HG03442 (cell line): ENCODE results near the gene URB1.
"Not testable (repeated sequence)": the region's sequence is repeated elsewhere in the genome, so short reads cannot be mapped to it uniquely, and the experiment has no call there.

ENCODE experiments used
- ATAC-seq: cut with Tn5 transposase; IDR thresholded peaks from one replicate; pipeline ENCODE4 v1.9.1; 2021; ENCODE audit warnings: mild to moderate bottlenecking, moderate library complexity; ENCODE audit not compliant: unreplicated experiment

Gene URB1

DNA sequence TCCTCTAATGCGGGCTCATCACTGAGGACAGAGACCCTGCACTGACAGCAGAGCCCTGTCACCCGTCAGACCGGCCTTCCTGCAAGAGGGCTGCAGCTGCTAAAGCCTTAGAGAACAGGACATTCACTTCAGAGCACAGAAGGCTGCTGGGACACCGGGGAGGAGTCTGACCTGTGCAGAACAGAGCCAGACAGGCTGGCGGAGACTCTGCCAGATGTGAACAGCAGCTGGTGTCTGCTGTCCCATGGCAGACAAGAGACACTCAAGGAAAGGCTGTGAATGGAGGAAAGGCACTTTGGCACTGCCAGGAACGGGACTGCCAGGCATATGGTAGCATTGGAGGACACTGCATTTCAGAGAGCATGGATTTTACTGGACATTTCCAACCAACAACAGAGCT is 72.8 kb downstream of the URB1 start:
- ATAC-seq = no peak

DNA sequence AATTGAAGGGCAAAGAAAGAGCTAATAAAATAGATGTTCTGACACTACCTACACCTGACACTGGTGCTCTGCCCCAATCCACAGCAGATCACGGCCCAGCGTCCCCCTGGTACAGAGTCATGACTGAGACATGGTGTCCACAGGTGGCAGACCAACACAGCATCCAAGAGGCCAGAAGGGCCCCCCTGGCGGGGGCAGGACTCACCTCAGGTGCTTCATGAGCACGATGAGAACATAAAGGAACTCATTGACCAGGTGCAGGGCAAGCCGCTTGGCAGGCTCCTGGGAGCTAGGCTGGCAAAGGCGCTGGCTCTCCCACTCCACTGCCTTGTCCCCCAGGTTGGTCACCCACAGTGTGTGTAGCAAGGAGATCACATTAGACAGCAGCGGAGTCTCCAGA is 73.8 kb downstream of the URB1 start:
- no peak for ATAC-seq

DNA sequence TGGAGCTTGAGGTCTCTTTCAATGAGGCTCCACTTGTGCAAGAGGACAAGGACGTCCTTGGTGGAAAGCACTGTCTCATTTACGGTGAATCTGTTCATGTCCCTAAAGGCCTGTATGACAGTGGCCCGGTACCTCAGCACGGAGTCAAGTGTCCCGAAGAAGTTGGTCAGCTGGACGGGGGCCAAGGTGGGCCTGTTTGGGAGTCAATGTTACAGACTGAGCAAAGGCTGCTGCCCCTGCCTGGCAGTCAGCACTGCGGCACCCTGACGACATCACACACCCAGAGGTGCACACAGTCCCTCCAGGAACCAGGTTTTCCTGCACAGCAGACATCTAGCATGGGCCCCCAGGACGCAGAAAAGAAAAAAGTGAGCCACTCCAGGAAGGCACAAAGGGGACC is 75.1 kb downstream of the URB1 start:
- ATAC-seq = no peak

DNA sequence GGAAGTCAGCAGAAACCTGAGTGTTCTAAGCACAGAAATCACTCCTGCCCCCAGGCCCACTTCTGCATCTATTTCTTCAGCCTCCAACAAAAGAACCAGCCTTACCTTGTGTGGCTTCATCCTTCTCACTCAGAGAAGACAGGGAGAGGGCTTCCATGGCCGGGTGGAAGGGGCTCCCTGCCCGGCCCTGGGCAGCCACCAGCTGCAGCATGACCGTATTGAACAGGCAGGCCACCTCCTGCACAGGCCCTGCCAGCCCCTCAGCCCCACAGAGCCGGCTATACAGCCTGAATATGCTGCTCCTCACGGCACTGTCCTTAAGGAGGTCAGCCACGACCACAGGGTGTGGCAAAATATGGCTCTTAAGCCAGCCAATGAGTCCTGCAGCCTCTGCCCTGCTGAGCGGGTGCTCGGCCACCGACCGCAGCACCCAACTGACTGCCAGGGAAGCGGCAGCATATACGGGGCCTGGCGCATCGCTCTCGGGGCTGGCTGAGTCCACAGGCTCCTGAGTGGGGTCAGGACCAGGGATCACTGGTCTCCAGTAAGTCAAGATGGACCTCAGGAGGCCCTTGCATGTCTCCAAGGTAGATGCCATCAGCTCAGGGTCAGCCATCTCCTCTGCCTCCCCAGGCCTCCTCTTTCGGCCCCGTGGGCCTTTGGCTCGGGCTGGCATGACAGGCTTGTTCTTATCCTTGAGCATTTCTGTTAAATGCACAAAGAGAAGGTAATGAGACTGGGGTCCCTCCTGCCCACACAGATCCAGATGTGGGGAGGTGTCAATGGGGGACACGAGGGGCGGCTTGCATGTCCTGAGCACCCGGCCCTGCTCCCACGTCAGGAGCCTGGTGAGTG is 76.2 kb downstream of the URB1 start:
- no peak for ATAC-seq

DNA sequence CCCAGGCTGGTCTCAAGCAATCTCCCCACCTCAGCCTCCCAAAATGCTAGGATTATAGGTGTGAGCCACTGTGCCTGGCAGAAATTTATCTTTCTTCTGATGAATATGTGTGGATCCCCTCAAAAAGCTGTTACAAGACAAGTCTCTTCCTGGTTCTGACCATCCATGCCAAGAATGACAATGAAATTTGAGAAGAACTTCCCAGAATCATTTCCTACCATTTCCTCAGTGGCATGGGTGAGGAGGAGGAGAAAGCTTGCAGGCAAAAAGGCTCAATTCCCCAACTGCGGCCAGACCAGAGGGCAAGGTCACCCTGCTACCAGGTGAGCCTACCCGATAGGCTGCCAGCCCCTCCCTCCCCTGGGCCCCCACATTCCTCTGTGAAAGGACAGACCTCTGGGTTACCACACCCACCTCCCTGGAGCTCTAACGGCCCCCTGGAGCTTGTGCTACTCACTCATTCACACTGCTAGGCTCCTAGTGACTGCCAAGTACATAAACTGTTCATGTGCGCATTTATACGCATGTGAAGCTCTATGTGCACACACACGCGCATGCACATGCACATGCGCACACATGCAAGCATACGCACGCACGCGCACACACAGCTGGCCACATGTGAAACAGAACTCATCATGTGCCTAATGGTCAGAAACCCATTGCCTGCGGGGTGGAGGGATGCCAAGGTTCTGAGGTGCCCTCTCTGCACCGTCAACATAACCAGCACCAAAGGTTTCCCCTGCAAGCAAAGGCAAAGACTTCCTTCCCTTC is 77.1 kb downstream of the URB1 start:
- ATAC-seq = no peak

DNA sequence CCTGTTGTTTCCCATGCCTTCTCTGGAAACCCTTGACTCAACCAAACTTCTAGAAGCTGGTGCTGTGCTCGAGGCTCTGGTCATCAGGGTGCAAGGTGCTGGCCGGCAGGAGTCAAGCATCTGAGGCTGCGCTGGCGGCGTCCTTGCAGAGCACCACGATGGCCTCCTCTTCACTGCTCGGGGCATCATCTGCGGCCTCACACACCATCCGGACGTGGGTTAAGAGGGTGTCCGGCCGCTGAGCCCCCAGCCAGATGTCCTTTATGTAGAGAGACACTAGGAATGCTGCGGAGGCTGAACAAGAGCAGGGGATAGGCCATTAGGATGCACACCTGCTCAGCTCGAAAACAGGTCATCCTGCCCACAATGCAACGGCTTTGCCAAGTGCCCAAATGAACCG is 78.0 kb downstream of the URB1 start:
- ATAC-seq = no peak

DNA sequence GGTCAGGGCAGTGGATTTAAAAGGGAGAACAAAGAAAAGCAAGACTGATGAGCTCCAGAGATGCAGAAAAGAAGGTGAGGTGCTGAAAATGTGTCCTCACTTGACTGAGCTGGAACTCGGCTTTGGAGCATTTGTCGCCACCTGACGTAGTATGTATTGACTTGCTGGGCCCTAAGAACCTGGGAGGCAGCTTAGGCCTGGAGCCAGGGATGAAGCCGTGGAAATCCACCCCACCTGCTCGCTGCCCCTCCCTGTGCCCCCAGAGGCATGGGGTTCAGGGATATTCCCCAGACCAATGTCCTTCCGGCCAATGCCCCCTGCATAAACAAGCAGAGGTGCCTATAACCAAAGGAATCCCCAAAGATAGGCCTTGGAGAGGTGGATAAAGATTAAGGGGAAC is 79.8 kb downstream of the URB1 start:
- no peak for ATAC-seq

DNA sequence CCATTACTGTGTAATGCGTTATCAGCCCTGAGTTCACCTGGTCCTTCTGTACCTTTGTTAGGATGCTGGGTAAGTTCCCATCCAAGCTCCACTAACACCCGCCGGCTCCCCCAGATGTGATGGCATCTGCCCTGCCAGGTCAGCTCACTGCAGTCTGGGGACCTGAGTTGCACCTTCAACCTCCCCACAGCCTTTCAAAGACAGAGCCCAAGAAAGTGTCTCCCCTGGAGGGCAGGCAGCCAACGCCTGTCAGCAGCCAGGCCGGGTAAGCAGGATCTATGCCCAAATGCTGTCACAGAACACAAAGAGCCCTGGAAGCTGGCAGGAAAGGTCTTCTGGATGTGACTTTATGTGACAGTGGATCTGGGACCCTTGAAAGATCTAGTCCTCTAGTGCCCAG is 80.5 kb downstream of the URB1 start:
- ATAC-seq = no peak

DNA sequence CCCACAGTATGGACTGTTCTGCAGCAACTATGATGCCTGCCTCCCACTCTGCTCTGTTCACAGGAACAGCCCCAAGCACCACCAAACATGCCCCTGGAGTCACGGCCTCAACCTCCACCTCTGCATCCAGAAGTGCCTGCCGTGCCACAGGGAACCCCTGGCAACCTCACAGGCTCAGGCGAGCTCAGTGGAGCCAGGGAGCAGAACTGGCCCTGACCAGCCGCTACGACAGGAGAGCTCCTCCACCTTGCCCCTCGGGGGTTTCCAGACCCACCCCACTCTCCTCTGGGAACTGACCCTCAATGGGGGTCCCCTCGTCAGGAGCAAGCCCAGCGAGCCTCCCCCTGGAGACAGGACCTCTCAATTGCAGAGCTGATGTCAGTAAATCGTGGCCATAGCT is 81.2 kb downstream of the URB1 start:
- no peak for ATAC-seq

DNA sequence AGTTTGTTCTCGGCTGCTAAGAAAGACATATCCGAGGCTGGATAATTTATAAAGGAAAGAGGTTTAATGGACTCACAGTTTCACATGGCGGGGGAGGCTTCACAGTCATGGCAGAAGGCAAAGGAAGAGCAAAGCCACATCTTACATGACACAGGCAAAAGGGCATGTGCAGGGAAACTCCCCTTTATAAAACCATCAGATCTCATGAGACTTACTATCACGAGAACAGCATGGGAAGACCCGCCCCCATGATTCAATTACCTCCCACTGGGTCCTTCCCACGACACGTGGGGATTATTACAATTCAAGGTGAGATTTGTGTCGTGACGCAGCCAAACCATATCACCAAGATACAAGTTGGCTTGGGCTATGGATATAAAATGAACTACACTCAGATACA is 81.8 kb downstream of the URB1 start:
- ATAC-seq = not testable (repeated sequence)

DNA sequence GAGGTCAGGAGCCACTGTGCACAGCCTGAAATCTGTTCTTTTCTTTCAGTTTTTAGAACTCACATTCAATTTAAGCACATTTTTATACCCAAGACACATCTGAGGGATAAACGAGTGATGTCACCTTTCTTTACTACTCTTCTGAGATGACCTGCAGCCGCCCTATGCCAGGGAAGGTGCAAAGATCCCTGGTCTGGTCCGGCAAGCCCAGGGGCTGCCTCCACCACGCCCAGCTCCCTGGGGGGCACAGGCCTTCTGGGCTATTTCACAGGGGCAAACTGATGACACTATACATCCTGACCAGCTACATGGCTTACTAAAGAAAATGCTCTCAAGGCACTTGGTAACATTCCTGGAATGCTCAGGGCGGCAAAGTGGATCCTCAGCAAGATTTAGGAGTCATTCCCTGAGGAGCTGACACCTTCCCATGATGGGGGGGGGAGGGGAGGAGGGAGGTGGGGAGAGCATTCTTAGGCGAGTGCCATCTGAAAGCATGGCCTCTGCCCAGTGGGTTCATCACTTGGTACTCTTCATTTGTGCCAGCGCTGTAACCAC is 82.8 kb downstream of the URB1 start:
- ATAC-seq = no peak

DNA sequence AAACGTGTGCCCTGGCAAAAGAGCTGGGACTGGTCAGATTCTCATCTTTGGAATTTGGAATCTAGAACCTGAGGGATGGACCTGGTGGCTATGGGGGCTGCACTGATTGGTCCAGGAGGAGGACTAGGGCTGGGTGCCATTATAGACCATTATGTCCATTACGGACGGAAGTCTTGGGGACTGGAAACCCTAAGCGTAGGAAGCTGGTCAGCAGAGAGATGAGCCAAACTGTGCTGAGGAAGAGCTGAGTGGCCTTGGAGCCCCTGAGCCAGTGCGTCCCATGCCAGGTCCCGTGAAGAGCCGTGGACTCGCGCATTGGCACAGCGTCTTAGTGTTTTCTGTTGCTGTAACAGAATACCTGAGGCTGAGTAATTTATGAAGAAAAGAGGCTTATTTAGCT is 84.1 kb downstream of the URB1 start:
- ATAC-seq = no peak

DNA sequence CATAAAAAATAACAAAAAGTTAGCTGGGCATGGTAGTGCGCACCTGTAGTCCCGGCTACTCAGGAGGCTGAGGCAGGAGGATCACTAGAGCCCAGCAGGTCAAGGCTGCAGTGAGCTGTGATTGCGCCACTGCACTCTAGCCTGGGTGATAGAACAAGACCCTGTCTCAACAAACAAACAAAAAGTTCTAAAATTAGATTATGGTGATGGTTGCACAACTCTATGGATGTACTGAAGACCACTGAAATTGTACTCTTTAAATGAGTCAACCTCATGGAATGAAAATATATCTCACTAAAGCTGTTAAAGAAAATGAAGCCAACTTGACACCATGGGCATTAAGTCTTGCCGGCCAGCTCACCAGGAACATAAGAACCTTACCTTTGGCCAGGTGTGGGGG is 85.1 kb downstream of the URB1 start:
- ATAC-seq = no peak

DNA sequence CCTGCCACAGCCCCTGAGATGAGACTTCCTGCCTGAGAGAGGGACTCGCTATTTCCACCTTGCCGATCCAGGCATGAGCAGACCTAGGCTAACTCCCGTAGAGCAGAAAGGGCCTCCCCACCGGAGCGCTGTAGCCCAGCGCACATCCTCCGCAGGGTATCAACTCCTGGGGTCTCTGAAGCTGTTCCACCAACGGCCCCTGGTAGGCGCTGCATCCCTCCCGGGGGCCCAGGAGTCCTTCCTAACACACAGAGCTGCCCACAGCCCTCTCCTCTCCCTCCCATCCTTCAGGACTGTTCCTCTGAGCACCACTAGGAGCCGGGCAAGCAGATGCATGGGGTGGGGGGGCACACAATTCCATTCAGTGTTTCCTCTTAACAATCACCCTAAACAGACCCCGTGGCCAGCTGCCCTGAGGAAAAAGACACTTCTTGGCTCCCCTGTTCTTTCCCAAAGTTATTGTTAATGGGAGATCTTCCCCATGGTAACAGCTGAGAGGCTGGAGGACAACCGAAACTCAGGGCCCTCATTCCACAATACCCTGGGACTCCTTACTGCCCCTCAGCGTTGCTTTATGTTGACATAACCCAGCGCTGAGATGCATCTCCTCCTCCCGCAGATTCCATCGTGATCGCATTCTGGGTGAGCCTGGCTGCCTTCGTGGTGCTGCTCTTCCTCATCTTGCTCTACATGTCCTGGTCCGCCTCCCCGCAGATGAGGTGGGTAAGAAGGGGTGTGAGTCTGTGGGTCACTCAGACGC is 86.6 kb downstream of the URB1 start:
- no peak for ATAC-seq

DNA sequence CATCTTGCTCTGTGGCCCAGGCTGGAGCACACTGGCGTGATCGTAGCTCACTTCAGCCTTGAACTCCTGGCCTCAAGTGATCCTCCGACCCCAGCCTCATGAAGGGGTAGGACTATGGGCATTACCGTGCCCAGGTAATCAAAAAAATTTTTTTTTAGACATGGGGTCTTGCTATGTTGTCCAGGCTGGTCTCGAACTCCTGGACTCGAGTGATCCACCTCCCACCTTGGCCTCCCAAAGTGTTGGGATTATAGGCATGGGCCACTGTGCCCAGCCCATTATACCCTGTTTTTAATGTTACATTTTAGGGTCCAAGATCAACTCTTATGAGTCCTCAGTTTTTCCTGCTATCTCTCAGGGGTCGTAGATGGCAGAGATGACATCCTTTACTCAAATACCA is 87.8 kb downstream of the URB1 start:
- ATAC-seq = no peak

DNA sequence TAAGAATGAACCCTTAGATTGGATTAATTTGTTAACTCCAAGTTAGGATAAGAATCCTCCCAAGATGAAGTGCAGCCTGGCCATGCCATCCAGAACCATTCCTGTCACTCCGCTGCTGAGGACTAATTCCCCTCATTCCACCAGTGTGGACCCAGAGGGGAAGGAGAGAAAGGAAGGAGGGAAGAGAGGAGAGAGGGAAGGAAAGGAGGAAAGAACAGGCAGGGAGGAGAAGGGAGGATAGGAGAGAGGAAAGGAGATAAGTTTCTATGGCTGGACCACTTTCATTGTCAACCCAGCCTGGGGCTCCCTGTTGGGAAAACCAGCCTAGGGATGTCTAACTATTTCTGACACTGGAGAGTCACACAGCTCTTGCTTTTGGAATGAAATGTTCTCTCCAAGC is 89.4 kb downstream of the URB1 start:
- ATAC-seq = no peak

DNA sequence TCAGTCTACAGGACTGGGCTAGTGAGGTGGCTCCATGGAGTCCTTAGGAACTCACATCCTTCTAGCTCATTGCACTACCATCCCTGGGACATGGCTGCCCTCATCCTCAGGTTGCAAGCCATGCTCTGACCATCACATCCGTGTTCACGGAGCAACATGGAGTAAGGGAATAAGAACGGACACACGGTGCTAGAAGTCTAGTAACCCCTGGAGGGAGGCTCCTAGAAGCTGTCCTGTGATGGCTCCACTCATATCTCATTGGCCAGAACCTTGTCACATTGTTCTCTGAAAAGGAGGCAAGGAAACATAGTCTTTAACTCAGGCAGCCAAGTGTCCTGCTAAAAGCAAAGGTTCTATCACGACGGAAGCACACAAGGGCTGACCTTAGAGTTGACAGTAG is 90.3 kb downstream of the URB1 start:
- no peak for ATAC-seq

DNA sequence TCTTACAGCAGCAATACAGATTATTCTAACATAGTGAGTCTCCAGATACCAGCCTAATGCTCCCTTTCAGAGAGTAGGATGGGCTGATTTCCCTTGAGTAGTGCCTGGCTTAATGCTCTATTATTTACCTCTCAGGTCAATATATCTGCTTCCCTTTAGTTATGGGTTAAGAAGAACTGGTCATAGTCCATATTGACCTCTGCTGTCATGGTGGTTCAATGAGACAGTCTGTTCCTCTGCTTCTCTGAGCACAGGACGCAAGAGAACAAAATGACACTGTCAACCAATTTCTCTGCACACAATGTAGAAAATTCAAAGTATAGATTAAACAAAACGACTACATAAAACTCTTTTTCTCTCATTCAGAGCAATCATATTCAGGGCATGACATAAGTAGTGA is 91.2 kb downstream of the URB1 start:
- no peak for ATAC-seq

DNA sequence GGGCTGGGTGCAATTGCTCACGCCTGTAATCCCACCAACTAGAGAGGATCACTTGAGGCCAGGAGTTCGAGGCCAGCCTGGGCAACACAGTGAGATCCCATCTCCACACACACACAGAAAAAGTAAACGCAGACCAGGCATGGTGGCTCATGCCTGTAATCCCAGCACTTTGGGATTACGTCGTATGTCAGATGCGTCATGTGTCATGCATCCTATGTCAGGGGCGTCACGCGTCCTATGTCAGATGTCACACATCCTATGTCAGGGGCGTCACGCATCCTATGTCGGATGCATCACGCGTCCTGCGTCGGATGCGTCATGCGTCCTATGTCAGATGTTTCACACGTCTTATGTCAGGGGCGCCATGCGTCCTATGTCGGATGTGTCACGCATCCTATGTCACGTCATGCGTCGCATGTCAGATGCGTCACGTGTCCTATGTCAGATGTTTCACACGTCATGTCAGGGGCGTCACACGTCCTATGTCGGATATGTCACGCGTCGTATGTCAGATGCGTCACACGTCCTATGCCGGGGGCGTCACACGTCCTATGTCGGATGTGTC is 92.6 kb downstream of the URB1 start:
- ATAC-seq = no peak

DNA sequence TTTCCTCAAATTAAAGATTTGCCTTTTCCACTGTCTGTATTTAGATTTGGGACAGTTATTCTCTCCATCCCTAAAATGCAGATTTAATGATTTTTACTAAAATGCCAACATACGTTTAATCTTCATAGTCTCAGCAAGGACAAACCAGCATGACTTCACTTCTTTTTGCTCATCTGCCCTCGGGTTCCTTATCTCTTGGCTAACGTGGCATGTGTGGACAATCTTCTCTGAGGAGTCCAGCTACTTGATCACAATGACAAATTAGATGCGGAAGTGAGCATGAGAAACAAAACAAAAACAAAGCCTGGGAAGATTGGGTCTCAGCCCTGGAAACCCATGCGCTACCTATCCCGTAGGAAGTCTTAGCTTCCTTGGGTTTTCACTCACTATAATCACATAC is 93.1 kb downstream of the URB1 start:
- ATAC-seq = no peak

DNA sequence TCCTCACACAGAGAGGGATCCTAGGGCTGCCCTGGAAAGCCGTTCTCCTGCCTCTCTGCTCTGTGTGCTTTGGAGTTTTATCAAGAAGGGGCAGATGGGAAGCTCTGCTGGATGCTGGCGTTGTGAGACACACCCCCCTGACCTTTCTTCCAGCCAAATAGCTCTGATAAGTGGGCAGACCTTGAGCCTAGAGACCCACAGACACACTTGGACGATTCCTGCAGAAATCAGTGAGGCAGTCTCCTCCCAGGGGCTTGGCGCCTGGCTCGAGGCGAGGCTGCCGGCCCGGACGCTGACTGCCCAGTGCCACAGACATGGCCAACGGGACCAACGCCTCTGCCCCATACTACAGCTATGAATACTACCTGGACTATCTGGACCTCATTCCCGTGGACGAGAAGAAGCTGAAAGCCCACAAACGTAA is 94.1 kb downstream of the URB1 start, which contains the start of gene MRAP:
MRAP (plus strand) TSS at position 198 of the 424 bp plus-strand sequence; CDS start at position 315, 117 bp downstream.
- ATAC-seq = no peak
